A549 (cell line): Measurements from ENCODE around the gene UBXN10. TPM values are rescaled to one million over a fixed set of nuclear protein-coding genes. Genes with fewer than 3 reads are reported as not detected.

Source experiments
- ATAC-seq, 2 experiments: fragments of 200-7000 bp in 1 of 2; fragments of >200 bp in 1 of 2; cut with Nextera tagmentation in 1 of 2; cut with Tn5 transposase in 1 of 2; 3 replicates each; pipeline versions ENCODE4 v1.8.0 to v1.9.1; 2018 to 2020; ENCODE audit warnings: mild to moderate bottlenecking in 1 of 2, moderate library complexity in 1 of 2
- CTCF ChIA-PET: fragments of 300-600 bp; sonication (Branson Sonifier 250); formaldehyde crosslinking; extraction: SDS; loops from one replicate; lab custom pipeline; 2021; ENCODE audit warnings: antibody characterized with exemption, inconsistent platforms; lab: Yijun Ruan, JAX
- POLR2A ChIA-PET: fragments of 350-600 bp; formaldehyde crosslinking; extraction: SDS; loops from one replicate; lab custom pipeline; 2021; ENCODE audit warnings: antibody characterized with exemption, inconsistent platforms; lab: Yijun Ruan, JAX
- DNase-seq, 2 experiments: peaks; one replicate each; pipeline versions ENCODE4 v3.0.0 to v3.0.0-alpha.2; 2011 to 2016; ENCODE audit warnings: low read depth in 1 of 2, low spot score in 1 of 2
- FAIRE-seq: peaks from 2 replicates; lab custom pipeline; 2011; peaks lifted over from hg19 to GRCh38; lab: Jason Lieb, UNC
- H3K27ac ChIP-seq, 2 experiments: fragments of >200 bp; sonication (Bioruptor Twin); formaldehyde crosslinking; 3 replicates each; pipeline ENCODE4 v1.5.1; 2016 to 2017
- H3K4me1 ChIP-seq: fragments of >200 bp; sonication (Bioruptor Twin); formaldehyde crosslinking; 3 replicates; pipeline ENCODE4 v1.6.1; 2016
- H3K4me2 ChIP-seq: fragments of >200 bp; sonication (Bioruptor Twin); formaldehyde crosslinking; 3 replicates; pipeline ENCODE4 v1.6.1; 2016
- H3K4me3 ChIP-seq: fragments of >200 bp; sonication (Bioruptor Twin); formaldehyde crosslinking; 3 replicates; pipeline ENCODE4 v1.5.1; 2016
- H3K9me3 ChIP-seq: fragments of >200 bp; sonication (Bioruptor Twin); formaldehyde crosslinking; 3 replicates; pipeline ENCODE4 v1.6.1; 2016
- CBX8 ChIP-seq: fragments of 200-600 bp; sonication (generic); IDR thresholded peaks from 2 replicates; pipeline ENCODE4 v1.6.1; 2016
- CEBPB ChIP-seq, 2 experiments: fragments of >200 bp in 1 of 2; sonication (Bioruptor Twin) in 1 of 2; formaldehyde crosslinking in 1 of 2; IDR thresholded peaks; 2 replicates each; pipeline ENCODE4 v1.6.1; 2012 to 2016
- FOSB ChIP-seq: fragments of 250-450 bp; sonication (Bioruptor Pico); IDR thresholded peaks from 2 replicates; pipeline ENCODE4 v1.5.0; 2020; ENCODE audit warnings: mild to moderate bottlenecking, moderate library complexity
- HDAC2 ChIP-seq: fragments of 200-600 bp; sonication (generic); IDR thresholded peaks from 2 replicates; pipeline ENCODE4 v1.6.1; 2016
- HOXB13 ChIP-seq: fragments of 250-450 bp; sonication (Bioruptor Pico); IDR thresholded peaks from 2 replicates; pipeline ENCODE4 v1.5.0; 2020; ENCODE audit warnings: low read depth, mild to moderate bottlenecking, moderate library complexity
- JUNB ChIP-seq: fragments of >200 bp; sonication (Bioruptor Twin); formaldehyde crosslinking; IDR thresholded peaks from 2 replicates; pipeline ENCODE4 v1.6.1; 2016
- KDM1A ChIP-seq: fragments of 200-600 bp; sonication (generic); IDR thresholded peaks from 2 replicates; pipeline ENCODE4 v1.6.1; 2016; ENCODE audit warnings: low read depth, mild to moderate bottlenecking
- KDM5A ChIP-seq: fragments of 200-600 bp; sonication (generic); IDR thresholded peaks from 2 replicates; pipeline ENCODE4 v1.6.1; 2016; ENCODE audit warnings: antibody characterized with exemption, mild to moderate bottlenecking
- MAZ ChIP-seq: fragments of 150-350 bp; IDR thresholded peaks from 2 replicates; pipeline ENCODE4 v1.6.1; 2014; ENCODE audit warnings: antibody characterized with exemption, low read depth, low read length, borderline replicate concordance
- NPAS2 ChIP-seq: fragments of 250-450 bp; sonication (Bioruptor Pico); IDR thresholded peaks from 2 replicates; pipeline ENCODE4 v1.8.0; 2022; ENCODE audit warnings: mild to moderate bottlenecking, moderate library complexity, borderline replicate concordance
- NR3C1 ChIP-seq: fragments of >200 bp; sonication (Bioruptor Twin); formaldehyde crosslinking; IDR thresholded peaks from 3 replicates; pipeline ENCODE4 v1.6.1; 2017
- RAD21 ChIP-seq, 2 experiments: fragments of >200 bp in 1 of 2; sonication (Bioruptor Twin) in 1 of 2; formaldehyde crosslinking in 1 of 2; IDR thresholded peaks in 1 of 2; conservative IDR thresholded peaks in 1 of 2; 2 replicates in 1 of 2; 3 replicates in 1 of 2; pipeline ENCODE4 v1.6.1; 2012 to 2018; ENCODE audit warnings: inconsistent platforms in 1 of 2
- RNF2 ChIP-seq: fragments of 200-600 bp; sonication (generic); IDR thresholded peaks from 2 replicates; pipeline ENCODE4 v1.6.1; 2016; ENCODE audit warnings: low read depth, mild to moderate bottlenecking, antibody characterized with exemption, moderate library complexity, borderline replicate concordance
- SREBF2 ChIP-seq: fragments of 450-650 bp; IDR thresholded peaks from 2 replicates; pipeline ENCODE4 v1.6.1; 2014; ENCODE audit warnings: mild to moderate bottlenecking, moderate library complexity
- TFCP2L1 ChIP-seq: fragments of 250-450 bp; sonication (Bioruptor Pico); IDR thresholded peaks from 2 replicates; pipeline ENCODE4 v1.5.0; 2021; ENCODE audit warnings: mild to moderate bottlenecking
- TP53 ChIP-seq: fragments of 250-450 bp; sonication (Bioruptor Pico); IDR thresholded peaks from 2 replicates; pipeline ENCODE4 v1.5.0; 2021; ENCODE audit warnings: mild to moderate bottlenecking, moderate library complexity
- ZFP36 ChIP-seq: fragments of 450-650 bp; IDR thresholded peaks from 2 replicates; pipeline ENCODE4 v1.6.1; 2014; ENCODE audit warnings: borderline replicate concordance; ENCODE audit not compliant: partially characterized antibody
- WGBS: methylation state at CpG from one replicate; pipeline ENCODE4 v1.1.6; 2017; ENCODE audit errors: missing lambda C conversion rate; 5-methylcytosine and 5-hydroxymethylcytosine counted together
- polyA plus RNA-seq, 4 experiments: library from polyadenylated mRNA; depleted of rRNA in 3 of 4; stranded (reverse); fragments of >200 nt; fragmentation: RNase III in 1 of 4; extraction: RNeasy Plus Mini Kit Qiagen cat#74134 plus additional on column Dnase treatment in 1 of 4; gene quantifications; 2 replicates in 3 of 4; 3 replicates in 1 of 4; pipeline ENCODE4 v1.2.3, GENCODE V29; 2011 to 2017
- TF ChIP-seq, protein P1 (sequence below): fragments of >200 bp; sonication (Bioruptor Twin); formaldehyde crosslinking; IDR thresholded peaks from 3 replicates; pipeline ENCODE4 v1.5.1; 2016
- TF ChIP-seq, protein P2 (sequence below): fragments of >200 bp; sonication (Bioruptor Twin); formaldehyde crosslinking; IDR thresholded peaks from 2 replicates; pipeline ENCODE4 v1.6.1; 2016
- TF ChIP-seq, protein P3 (sequence below): IDR thresholded peaks from 2 replicates; pipeline ENCODE4 v1.6.1; 2012
- TF ChIP-seq, protein P4 (sequence below): fragments of 250-450 bp; sonication (Bioruptor Pico); IDR thresholded peaks from 2 replicates; pipeline ENCODE4 v1.5.0; 2021; ENCODE audit warnings: mild to moderate bottlenecking, moderate library complexity, borderline replicate concordance

UBXN10 gene
- polyA plus RNA-seq, 2 of the 4 experiments (the other 2 are of a cell fraction): not detected

DNA sequence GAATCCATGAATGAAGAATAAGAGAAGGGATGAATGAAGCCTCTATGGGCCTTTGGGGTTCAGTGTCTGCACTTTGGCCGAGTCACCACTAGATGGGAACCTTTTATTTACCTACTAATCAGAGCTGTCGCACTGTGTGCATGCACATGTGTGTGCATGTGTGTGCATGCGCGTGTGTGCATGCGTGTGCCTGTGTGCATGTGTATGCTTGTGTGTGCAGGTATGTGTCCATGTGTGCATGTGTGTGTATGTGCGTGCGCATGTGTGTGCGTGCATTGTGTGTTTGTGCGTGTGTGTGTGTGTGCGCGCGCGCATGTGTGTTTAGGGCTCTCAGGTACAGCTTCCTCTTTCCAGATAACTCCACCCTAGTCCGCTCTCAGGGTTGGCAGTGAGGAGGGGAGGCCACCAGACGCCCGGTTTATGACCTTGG, 20.4 kb upstream of the UBXN10 start:
- CTCF ChIA-PET: interaction anchor here (0.6 to 3.1 kb wide), 9 partner anchors 10 to 328 kb away, joined by 3 to 13 read pairs (median 4); no protein-coding TSS in a partner anchor
- DNase-seq (peak; percentile 16 to 28), ATAC-seq (peak; percentile 56 to 79; a peak in 4 of 6 replicates), FAIRE-seq (no peak)
- no peaks in the 10 kb centered on the region for H3K4me1 ChIP-seq
- POLR2A ChIA-PET: no interaction called here
- TF ChIP-seq RAD21 (conservative IDR thresholded peaks at IDR 0.05 in 1 of 2, IDR thresholded peaks at IDR 0.05 in 1 of 2) (peak in 1 of 2 experiments; percentile 28; a peak in 1 of 5 replicates), CEBPB (IDR thresholded peaks at IDR 0.05) (no peak)
- TF ChIP-seq, protein P1, sequence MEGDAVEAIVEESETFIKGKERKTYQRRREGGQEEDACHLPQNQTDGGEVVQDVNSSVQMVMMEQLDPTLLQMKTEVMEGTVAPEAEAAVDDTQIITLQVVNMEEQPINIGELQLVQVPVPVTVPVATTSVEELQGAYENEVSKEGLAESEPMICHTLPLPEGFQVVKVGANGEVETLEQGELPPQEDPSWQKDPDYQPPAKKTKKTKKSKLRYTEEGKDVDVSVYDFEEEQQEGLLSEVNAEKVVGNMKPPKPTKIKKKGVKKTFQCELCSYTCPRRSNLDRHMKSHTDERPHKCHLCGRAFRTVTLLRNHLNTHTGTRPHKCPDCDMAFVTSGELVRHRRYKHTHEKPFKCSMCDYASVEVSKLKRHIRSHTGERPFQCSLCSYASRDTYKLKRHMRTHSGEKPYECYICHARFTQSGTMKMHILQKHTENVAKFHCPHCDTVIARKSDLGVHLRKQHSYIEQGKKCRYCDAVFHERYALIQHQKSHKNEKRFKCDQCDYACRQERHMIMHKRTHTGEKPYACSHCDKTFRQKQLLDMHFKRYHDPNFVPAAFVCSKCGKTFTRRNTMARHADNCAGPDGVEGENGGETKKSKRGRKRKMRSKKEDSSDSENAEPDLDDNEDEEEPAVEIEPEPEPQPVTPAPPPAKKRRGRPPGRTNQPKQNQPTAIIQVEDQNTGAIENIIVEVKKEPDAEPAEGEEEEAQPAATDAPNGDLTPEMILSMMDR: peak; percentile 21; the same call in 1 of the 3 replicates
- H3K9me3 ChIP-seq: no peaks in the 10 kb centered on the region
- 29% methylated on average over 9 of the region's 16 CpGs for WGBS
- H3K4me2 ChIP-seq: no peak overlapping the region
- H3K27ac ChIP-seq: no peak overlapping the region
- no peak overlapping the region for H3K4me3 ChIP-seq

DNA sequence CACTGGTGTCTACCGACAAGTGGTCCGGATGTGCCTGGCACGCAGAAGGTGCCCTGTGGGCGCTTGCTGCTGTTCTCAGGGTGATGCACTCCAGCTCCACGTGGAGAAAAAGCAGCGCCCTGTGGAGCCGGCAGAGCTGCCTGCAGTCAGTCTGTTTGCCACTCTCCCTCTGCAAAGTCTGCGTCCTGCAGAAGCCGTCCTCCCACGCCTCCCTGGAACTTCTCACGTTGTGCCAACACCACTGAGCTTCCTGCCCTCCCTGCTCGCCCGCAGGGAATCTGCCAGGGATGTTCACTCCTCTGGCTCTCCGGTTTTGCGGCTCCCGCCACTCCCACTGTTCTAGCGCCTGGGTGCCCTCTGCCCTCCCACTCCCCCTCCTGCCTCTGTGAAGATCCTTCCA, 19.8 kb upstream of the UBXN10 start:
- ATAC-seq: no peak
- DNase-seq: no peak
- no peaks in the 10 kb centered on the region for H3K4me1 ChIP-seq
- no peak overlapping the region for H3K4me2 ChIP-seq
- CTCF ChIA-PET: interaction anchor here (0.6 to 3.1 kb wide), 8 partner anchors 11 to 328 kb away, joined by 3 to 13 read pairs (median 5); no protein-coding TSS in a partner anchor
- H3K9me3 ChIP-seq: no peaks in the 10 kb centered on the region
- TF ChIP-seq JUNB: no peak
- TF ChIP-seq, protein P2, sequence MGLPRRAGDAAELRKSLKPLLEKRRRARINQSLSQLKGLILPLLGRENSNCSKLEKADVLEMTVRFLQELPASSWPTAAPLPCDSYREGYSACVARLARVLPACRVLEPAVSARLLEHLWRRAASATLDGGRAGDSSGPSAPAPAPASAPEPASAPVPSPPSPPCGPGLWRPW: no peak
- no peak for TF ChIP-seq KDM1A
- TF ChIP-seq NR3C1: no peak
- TF ChIP-seq RNF2: no peak
- TF ChIP-seq NPAS2: no peak
- no peak for TF ChIP-seq MAZ
- no peak for TF ChIP-seq SREBF2
- no peak for TF ChIP-seq TFCP2L1
- TF ChIP-seq HOXB13 (CRISPR knock-in tag): no peak
- TF ChIP-seq HDAC2: no peak
- 52% methylated on average over 16 of the region's 17 CpGs for WGBS
- FAIRE-seq: no peak
- no peak overlapping the region for H3K4me3 ChIP-seq
- POLR2A ChIA-PET: no interaction called here
- H3K27ac ChIP-seq: no peak overlapping the region

DNA sequence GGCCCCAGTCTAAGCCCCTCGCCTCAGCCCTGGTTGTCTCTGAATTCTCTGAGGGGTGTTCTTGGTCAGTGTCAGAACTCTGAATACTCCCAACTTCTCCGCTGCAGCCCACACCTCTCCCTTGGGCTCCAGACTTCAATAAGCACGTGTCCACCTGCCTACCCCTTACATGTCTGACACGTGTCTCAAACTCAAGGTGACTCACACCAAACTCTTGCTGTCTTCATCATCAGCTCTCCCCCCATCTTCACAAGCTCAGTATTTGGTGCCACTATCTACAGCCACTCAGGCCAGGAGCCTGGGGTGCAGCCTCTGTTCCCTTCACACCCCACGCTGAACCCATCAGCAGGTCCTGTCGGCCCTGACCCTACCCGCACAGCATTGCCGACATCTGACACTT, 18.8 kb upstream of the UBXN10 start:
- WGBS: 55% methylated on average over 8 of the region's 8 CpGs
- no peak overlapping the region for H3K4me3 ChIP-seq
- DNase-seq (no peak), FAIRE-seq (no peak), ATAC-seq (no peak)
- H3K4me2 ChIP-seq: no peak overlapping the region
- ChIA-PET CTCF (interaction anchor here (1.4 kb wide), 1 partner anchor 29 kb away, joined by 4 read pairs; no protein-coding TSS in a partner anchor), POLR2A (no interaction called here)
- H3K27ac ChIP-seq: no peak overlapping the region
- no peaks in the 10 kb centered on the region for H3K9me3 ChIP-seq
- no peaks in the 10 kb centered on the region for H3K4me1 ChIP-seq
- TF ChIP-seq TFCP2L1 (no peak), KDM5A (no peak), FOSB (no peak), TP53 (no peak), RAD21 (conservative IDR thresholded peaks at IDR 0.05 in 1 of 2, IDR thresholded peaks at IDR 0.05 in 1 of 2) (no peak), CBX8 (no peak), ZFP36 (no peak)
- TF ChIP-seq, protein P3, sequence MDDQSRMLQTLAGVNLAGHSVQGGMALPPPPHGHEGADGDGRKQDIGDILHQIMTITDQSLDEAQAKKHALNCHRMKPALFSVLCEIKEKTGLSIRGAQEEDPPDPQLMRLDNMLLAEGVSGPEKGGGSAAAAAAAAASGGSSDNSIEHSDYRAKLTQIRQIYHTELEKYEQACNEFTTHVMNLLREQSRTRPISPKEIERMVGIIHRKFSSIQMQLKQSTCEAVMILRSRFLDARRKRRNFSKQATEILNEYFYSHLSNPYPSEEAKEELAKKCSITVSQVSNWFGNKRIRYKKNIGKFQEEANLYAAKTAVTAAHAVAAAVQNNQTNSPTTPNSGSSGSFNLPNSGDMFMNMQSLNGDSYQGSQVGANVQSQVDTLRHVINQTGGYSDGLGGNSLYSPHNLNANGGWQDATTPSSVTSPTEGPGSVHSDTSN: no peak
- TF ChIP-seq, protein P2: no peak
- TF ChIP-seq, protein P4, sequence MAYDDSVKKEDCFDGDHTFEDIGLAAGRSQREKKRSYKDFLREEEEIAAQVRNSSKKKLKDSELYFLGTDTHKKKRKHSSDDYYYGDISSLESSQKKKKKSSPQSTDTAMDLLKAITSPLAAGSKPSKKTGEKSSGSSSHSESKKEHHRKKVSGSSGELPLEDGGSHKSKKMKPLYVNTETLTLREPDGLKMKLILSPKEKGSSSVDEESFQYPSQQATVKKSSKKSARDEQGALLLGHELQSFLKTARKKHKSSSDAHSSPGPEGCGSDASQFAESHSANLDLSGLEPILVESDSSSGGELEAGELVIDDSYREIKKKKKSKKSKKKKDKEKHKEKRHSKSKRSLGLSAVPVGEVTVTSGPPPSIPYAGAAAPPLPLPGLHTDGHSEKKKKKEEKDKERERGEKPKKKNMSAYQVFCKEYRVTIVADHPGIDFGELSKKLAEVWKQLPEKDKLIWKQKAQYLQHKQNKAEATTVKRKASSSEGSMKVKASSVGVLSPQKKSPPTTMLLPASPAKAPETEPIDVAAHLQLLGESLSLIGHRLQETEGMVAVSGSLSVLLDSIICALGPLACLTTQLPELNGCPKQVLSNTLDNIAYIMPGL: no peak
